ELF-1 (cell line): ENCODE measurements around the gene TMEM163.
"Not testable (repeated sequence)": the region's sequence is repeated elsewhere in the genome, so short reads cannot be mapped to it uniquely, and the experiment has no call there.

Experiments
- DNase-seq: peaks from one replicate; pipeline ENCODE4 v3.0.0-alpha.2; 2016; ENCODE audit warnings: low read depth, low spot score

TMEM163 gene

DNA sequence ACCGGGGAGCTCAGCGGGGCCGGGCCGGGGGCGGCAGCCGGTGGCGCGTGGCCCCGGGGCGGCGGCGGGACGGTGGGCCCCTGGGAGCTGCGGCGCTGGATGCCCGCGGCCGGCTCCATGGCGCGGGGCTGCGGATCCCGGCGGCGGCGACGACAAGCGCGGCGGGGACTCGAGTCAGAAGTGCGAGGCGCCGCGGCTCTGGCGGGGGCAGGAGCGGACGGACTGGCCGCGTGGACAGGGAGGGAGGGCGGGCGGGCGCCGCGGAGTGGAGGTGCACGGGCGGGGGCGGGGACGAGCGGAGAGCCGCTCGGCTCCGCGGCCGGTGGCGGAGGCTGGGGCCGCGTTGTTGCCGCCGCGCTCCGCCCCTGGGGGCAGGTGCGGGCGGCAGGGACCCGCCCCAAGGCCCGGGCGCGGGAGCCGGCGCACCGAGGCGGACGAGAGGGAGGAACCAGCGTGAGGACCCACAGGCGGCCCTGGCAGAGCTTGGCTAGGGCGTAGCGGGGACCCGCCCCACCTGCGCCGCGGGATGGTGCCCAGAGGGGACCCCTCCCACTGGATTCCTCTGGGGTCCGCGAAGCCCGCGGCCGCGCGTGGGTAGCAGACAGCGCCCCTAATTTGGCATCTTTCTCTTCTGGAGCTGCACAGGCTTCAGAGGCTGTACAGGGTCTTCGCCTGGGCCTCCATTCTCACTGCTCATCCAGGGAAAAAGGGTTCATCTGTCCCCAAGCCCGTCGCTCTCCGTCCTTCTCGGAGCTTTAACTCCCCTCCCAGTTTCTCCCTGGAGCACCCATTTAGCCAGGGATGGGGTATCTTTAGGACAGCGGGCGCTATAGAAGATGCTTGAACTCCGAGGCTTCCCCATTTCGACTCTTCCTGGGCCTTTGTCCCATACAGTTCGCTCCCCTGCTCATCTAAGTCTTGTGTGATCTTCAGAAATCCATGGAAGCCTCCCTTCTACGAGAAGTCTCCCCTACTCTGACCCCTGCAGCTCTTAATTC is at the start of gene TMEM163:
Gene TMEM163, minus strand, starts transcription at position 184 of the 998 bp plus-strand sequence.
- no peak for DNase-seq

GRCh38 chr2:134766583-134766982 is 47.8 kb upstream of the TMEM163 start:
- no peak for DNase-seq

GRCh38 chr2:134765987-134766386 is 47.2 kb upstream of the TMEM163 start:
- no peak for DNase-seq

- no peak for DNase-seq
These were observed 45.4 kb upstream of the TMEM163 start for GRCh38 chr2:134764164-134764563.

GRCh38 chr2:134763164-134763710 is 44.4 kb upstream of the TMEM163 start:
- no peak for DNase-seq

GRCh38 chr2:134762508-134762907 is 43.7 kb upstream of the TMEM163 start:
- DNase-seq, result no peak

GRCh38 chr2:134760385-134760784 is 41.6 kb upstream of the TMEM163 start:
- no peak for DNase-seq

GRCh38 chr2:134758633-134759032 is 39.8 kb upstream of the TMEM163 start:
- no peak for DNase-seq

- not testable (repeated sequence) for DNase-seq
These were observed 33.2 kb upstream of the TMEM163 start for GRCh38 chr2:134751981-134752380.

- no peak for DNase-seq
These were observed 26.7 kb upstream of the TMEM163 start for GRCh38 chr2:134745546-134745945.

GRCh38 chr2:134745023-134745422 is 26.2 kb upstream of the TMEM163 start:
- DNase-seq, result no peak

- DNase-seq, result no peak
These were observed 21.1 kb upstream of the TMEM163 start for GRCh38 chr2:134739879-134740301.

DNA sequence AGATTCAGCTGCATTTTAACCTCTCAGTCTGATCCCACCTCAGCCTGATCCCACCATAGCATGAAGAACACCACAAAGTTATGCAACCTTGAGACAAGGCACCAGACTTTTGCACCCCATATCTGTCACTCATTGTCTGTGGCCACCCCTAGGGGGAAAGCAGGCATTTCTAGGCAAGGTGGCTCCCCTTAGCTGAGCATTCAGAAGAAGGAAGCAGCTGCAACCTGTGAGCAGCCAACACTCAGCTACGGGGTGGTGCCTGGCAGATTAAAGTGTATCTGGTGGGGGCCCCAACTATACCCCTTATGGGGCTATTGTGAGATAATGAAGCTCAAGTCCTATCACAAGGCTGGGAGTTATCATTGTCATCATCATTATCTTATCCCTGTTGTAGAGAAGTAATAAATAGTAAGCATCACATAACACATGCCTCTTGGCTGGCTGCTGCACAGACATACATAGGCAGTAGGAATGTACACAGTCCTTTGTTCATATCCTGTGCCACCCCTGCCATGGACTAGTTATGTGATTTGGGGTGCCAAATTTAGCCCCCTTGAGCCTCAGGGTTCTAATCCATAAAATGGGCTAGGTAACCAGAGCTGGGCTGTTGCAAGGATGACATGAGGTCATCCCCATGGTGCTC is 20.6 kb upstream of the TMEM163 start:
- no peak for DNase-seq

DNA sequence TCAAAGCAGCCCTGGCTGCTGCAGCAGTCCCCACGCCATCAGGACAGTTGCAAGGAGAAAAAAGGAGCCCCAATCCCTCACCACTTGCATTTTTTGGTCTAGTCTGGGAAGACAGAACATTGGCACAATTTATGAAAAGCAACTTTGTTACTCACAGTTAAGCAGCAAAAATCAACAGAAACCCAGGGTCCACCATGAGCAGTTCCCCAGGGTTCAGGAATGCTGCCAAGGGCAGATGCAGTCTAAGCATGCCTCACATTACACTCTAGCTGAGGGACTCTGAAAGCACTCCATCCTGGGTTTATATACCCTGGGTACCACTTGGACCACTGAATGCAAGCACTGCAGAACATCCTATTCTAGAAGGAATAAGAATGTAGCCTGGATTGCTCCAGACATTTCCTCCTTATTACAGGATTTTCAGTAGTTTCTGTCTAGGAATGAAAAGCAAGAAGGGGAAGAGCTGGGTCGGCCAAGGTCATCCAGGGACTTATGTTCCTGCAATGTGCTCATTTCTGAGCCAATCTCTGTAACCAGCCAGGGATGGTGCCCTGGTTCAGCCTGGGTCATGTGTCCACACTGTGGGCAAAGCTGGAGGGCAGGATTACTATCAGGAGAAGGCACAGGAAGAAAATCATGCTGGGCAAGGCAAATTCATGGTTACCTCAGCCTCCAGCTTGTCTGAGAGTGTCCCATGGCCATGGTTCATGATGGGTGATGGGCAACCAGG is 19.5 kb upstream of the TMEM163 start:
- DNase-seq, result no peak

- DNase-seq, result no peak
These were observed 18.9 kb upstream of the TMEM163 start for GRCh38 chr2:134737671-134738070.

DNA sequence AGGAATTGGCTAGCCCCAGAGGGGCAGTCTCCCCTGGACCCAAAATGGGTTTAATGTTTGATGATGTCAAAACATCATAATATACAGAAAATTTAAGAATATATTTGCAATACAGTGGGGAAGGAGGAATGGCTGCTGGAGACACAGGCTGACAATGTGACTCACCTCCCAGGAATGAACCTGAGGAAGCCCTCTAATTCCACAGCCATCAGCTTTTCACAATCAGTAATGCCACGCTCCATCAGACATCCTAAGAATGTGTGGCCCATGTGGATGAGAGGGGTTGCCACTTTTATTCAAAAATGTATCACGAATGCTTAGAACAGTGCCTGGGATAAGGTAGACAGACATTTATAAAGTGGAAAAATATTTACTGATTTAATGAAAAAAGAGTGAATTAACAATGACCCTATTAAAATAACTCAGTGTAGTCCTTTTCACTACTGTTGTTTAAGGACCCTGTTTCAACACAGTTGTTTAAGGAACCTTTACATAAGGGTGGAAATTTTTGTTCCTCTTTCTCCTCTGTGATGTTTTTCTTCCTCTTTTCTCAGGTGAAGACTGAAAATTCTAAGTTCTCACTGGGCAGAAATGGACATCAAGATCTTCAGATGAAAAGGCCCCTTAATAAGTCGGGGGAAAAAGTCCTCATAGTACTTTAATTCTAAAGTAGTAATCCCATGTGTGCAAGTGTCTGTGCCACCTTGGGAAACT is 17.5 kb upstream of the TMEM163 start:
- DNase-seq, result peak; percentile 39

DNA sequence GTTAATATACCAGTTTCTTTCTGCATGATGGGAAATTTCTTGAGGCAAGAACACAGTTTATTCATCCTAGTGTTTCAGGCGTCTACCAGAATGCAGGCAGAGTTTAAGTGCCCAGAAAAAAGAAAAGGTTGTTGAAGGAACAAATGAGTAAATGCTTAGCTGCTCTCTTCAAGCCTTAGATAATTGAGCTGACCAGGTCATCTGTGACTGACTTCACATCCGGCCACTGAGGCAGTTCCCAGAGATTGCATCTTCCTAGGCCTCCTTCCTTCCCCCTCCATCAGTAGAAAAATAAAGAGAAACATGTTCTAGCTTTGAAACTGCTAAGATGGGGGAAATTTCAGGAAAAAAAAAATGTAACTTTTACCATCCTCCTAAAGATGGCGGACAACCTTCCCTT is 9.4 kb upstream of the TMEM163 start:
- no peak for DNase-seq

DNA sequence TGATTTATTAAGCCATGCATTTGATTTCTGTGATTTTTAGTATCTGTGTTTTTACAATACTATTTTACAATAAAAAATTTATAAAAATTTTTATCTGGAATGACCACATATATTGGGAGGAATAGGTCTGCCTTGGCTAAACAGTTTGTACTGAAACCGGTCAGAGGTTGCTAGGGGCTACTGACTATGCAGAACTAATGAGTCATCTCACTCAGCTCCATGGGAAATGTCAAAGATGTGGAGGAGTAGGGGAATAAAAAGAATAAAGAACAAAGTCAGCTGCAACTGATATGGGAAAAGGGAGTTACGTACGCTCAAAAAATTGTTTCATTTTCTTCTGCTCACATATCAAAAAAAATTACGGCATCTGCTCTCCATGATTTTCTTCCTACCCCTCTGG is 8.6 kb upstream of the TMEM163 start:
- DNase-seq, result no peak

- DNase-seq, result no peak
These were observed 7.8 kb upstream of the TMEM163 start for GRCh38 chr2:134726645-134727044.

- no peak for DNase-seq
These were observed 7.1 kb upstream of the TMEM163 start for GRCh38 chr2:134725876-134726275.

- no peak for DNase-seq
These were observed 5.5 kb upstream of the TMEM163 start for GRCh38 chr2:134724341-134724740.
